Parathyroid adenoma (tissue), 2 donors: ENCODE data around the gene FAM120AOS.
"Not testable (repeated sequence)": the region's sequence is repeated elsewhere in the genome, so short reads cannot be mapped to it uniquely, and the experiment has no call there.

Experiments used
- H2AFZ ChIP-seq: fragments of 300-600 bp; sonication (generic); one replicate; pipeline ENCODE4 v1.7.0; 2017; ENCODE audit warnings: antibody characterized with exemption, mild to moderate bottlenecking
- H3K27ac ChIP-seq: fragments of 300-600 bp; sonication (generic); one replicate; pipeline ENCODE4 v1.7.0; 2017
- H3K27me3 ChIP-seq: fragments of 300-600 bp; sonication (generic); one replicate; pipeline ENCODE4 v1.7.0; 2017; ENCODE audit warnings: low read length; ENCODE audit not compliant: control insufficient read depth, insufficient read depth
- H3K36me3 ChIP-seq: fragments of 300-600 bp; sonication (generic); one replicate; pipeline ENCODE4 v1.7.0; 2017; ENCODE audit warnings: low read length; ENCODE audit not compliant: control insufficient read depth, insufficient read depth
- H3K4me1 ChIP-seq: fragments of 300-600 bp; sonication (generic); one replicate; pipeline ENCODE4 v1.7.0; 2017; ENCODE audit warnings: control low read depth
- H3K4me2 ChIP-seq: fragments of 300-600 bp; sonication (generic); one replicate; pipeline ENCODE4 v1.7.0; 2017; ENCODE audit warnings: low read length
- H3K4me3 ChIP-seq: fragments of 300-600 bp; sonication (generic); one replicate; pipeline ENCODE4 v1.7.0; 2017; ENCODE audit warnings: low read depth, low read length
- H3K79me2 ChIP-seq: fragments of 300-600 bp; sonication (generic); one replicate; pipeline ENCODE4 v1.7.0; 2017; ENCODE audit warnings: control low read depth
- H3K9ac ChIP-seq: fragments of 300-600 bp; sonication (generic); one replicate; pipeline ENCODE4 v1.7.0; 2017; ENCODE audit warnings: mild to moderate bottlenecking
- H3K9me3 ChIP-seq: fragments of 300-600 bp; sonication (generic); one replicate; pipeline ENCODE4 v1.7.0; 2017; ENCODE audit warnings: low read length; ENCODE audit not compliant: control insufficient read depth
- CTCF ChIP-seq: fragments of 300-600 bp; sonication (generic); IDR thresholded peaks from one replicate; pipeline ENCODE4 v1.7.0; 2017; ENCODE audit warnings: antibody characterized with exemption, mild to moderate bottlenecking
- donor health status: primary hyperparathyroidism.

FAM120AOS gene

GRCh38 chr9:93450945-93451815, 2.2 kb downstream of the FAM120AOS start, which contains the start of gene FAM120A:
Gene FAM120A, plus strand, starts transcription at chr9:93451685. Its CDS starts 231 bp downstream, at chr9:93451916.
- TF ChIP-seq CTCF: no peak
- Histone ChIP-seq H3K27ac (peak within 1 kb of the TSS; percentile 89), H3K4me1 (peaks cover 5% of the 10 kb centered on the region)

GRCh38 chr9:93447655-93448054, 5.7 kb downstream of the FAM120AOS start:
- no peaks in the 10 kb centered on the region for H3K4me1 ChIP-seq
- H3K4me3 ChIP-seq: no peak overlapping the region
- no peak for TF ChIP-seq CTCF

More at GRCh38 chr9:93450945-93451815, 2.2 kb downstream of the FAM120AOS start, which contains the start of gene FAM120A:
- peak within 1 kb of the TSS; percentile 93 for H3K4me2 ChIP-seq
- no peaks in the 10 kb centered on the region for H3K27me3 ChIP-seq
- H3K4me3 ChIP-seq: peak within 1 kb of the TSS; percentile 82
- no peaks in the 10 kb centered on the region for H3K36me3 ChIP-seq
- H2AFZ ChIP-seq: peak within 1 kb of the TSS; percentile 88
- H3K9me3 ChIP-seq: no peaks in the 10 kb centered on the region
- peak within 1 kb of the TSS; percentile 67 for H3K9ac ChIP-seq
- H3K79me2 ChIP-seq: peaks cover 4% of the 10 kb centered on the region

GRCh38 chr9:93446073-93446472, 7.3 kb downstream of the FAM120AOS start:
- H3K9ac ChIP-seq: no peak overlapping the region
- H2AFZ ChIP-seq: no peak overlapping the region
- no peak overlapping the region for H3K27ac ChIP-seq
- no peaks in the 10 kb centered on the region for H3K4me1 ChIP-seq
- no peaks in the 10 kb centered on the region for H3K79me2 ChIP-seq
- no peaks in the 10 kb centered on the region for H3K27me3 ChIP-seq
- no peak for TF ChIP-seq CTCF
- H3K4me2 ChIP-seq: no peak overlapping the region
- H3K36me3 ChIP-seq: no peaks in the 10 kb centered on the region
- no peak overlapping the region for H3K4me3 ChIP-seq
- H3K9me3 ChIP-seq: no peaks in the 10 kb centered on the region

More at GRCh38 chr9:93447655-93448054, 5.7 kb downstream of the FAM120AOS start:
- Histone ChIP-seq H3K4me2 (no peak overlapping the region), H3K27ac (no peak overlapping the region), H2AFZ (no peak overlapping the region), H3K27me3 (no peaks in the 10 kb centered on the region), H3K9ac (no peak overlapping the region), H3K36me3 (no peaks in the 10 kb centered on the region), H3K79me2 (no peaks in the 10 kb centered on the region), H3K9me3 (no peaks in the 10 kb centered on the region)

GRCh38 chr9:93440896-93441580, 12.3 kb downstream of the FAM120AOS start:
- Histone ChIP-seq H3K27ac (no peak overlapping the region), H3K9me3 (no peaks in the 10 kb centered on the region), H3K9ac (no peak overlapping the region), H3K36me3 (no peaks in the 10 kb centered on the region), H3K4me3 (no peak overlapping the region), H3K27me3 (no peaks in the 10 kb centered on the region), H3K4me1 (no peaks in the 10 kb centered on the region), H3K4me2 (no peak overlapping the region), H3K79me2 (no peaks in the 10 kb centered on the region), H2AFZ (no peak overlapping the region)
- TF ChIP-seq CTCF: no peak

- H3K36me3 ChIP-seq, H3K4me3 ChIP-seq, H3K27me3 ChIP-seq, H3K9ac ChIP-seq, H3K9me3 ChIP-seq, H2AFZ ChIP-seq, H3K4me1 ChIP-seq, H3K27ac ChIP-seq, H3K4me2 ChIP-seq, H3K79me2 ChIP-seq: not testable (repeated sequence)
Observed at GRCh38 chr9:93439301-93439700, 14.1 kb downstream of the FAM120AOS start.
